Left ventricle myocardium inferior (tissue), 1 donor: ENCODE data around the gene SEZ6L. TPM values are rescaled to one million over a fixed set of nuclear protein-coding genes. Genes with fewer than 3 reads are reported as not detected.

ENCODE experiments used
- DNase-seq: peaks from one replicate; pipeline ENCODE4 v3.0.0-alpha.2; 2020
- H3K27ac ChIP-seq: fragments of 200-600 bp; replicated peaks from 2 replicates; pipeline ENCODE4 v1.8.0; 2021
- H3K27me3 ChIP-seq: fragments of 200-600 bp; 2 replicates; pipeline ENCODE4 v1.8.0; 2021; ENCODE audit warnings: low read depth
- H3K36me3 ChIP-seq: fragments of 200-600 bp; 2 replicates; pipeline ENCODE4 v1.8.0; 2021
- H3K4me1 ChIP-seq: fragments of 200-600 bp; 2 replicates; pipeline ENCODE4 v1.8.0; 2021
- H3K4me3 ChIP-seq: fragments of 200-600 bp; 2 replicates; pipeline ENCODE4 v1.8.0; 2021; ENCODE audit warnings: mild to moderate bottlenecking, moderate library complexity
- H3K9me3 ChIP-seq: fragments of 200-600 bp; replicated peaks from 2 replicates; pipeline ENCODE4 v1.8.0; 2021
- intact Hi-C: fragments of 100-400 bp; cut with micrococcal nuclease; formaldehyde crosslinking; loops from one replicate; pipeline ENCODE4 v1.11.0; 2022
- total RNA-seq: library from RNA; stranded (reverse); fragmentation: NEBNext Ultra II Directional; extraction: Animal tissue kit (Norgen Biotek cat#: 25700); gene quantifications from one replicate; pipeline ENCODE4 v1.2.1, GENCODE V29; 2021
- TF ChIP-seq, protein P1 (sequence below): fragments of 200-600 bp; IDR thresholded peaks from 2 replicates; pipeline ENCODE4 v1.8.0; 2021; ENCODE audit warnings: antibody characterized with exemption, mild to moderate bottlenecking, borderline replicate concordance
- donor health status: DM: no; HTN: yes; CAD: no; lungs with severe emphysema.

Gene SEZ6L
- total RNA-seq, 1 donor from 2014 or later, result 0.16 TPM

DNA sequence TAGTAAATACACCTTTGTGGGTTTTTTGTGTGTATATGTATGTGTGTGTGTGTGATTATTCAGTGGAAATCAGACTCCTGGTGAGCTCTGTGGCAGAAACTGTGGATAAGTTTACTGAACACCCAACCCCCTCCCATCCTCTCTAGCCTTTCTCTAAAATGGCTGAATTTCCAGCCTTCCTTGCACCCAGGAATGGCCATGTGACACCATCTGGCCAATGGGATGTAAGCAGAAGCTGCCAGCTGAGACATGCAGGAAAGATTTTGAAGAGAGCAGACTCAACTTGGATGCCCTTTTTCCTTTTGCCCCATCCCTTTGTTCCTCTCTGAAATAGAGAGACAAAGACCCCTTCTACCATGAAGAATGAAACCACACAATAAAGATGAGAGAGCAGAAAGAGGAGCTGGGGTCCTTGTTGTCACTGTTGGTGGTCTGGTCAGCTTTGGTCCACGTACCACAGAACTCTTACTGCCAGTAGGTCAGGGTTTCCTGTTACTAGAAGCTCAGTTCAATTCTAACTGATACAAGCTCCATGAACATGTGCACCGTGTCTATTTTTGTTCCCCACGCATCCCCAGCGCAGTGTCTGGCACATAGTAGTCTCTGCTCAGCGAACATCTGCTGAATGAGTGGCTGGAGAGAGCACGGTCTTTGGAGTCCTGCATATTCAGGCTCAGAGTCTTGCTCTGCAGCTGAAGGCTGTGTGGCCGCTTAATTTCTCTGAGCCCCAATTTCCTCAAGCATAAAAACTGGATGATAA, 57.5 kb downstream of the SEZ6L start:
- Histone ChIP-seq H3K4me1 (no peaks in the 10 kb centered on the region), H3K36me3 (no peaks in the 10 kb centered on the region), H3K4me3 (no peak overlapping the region), H3K9me3 (peaks cover 4% of the 10 kb centered on the region), H3K27me3 (peaks cover 78% of the 10 kb centered on the region), H3K27ac (no peak overlapping the region)
- no peak for DNase-seq
- TF ChIP-seq, protein P1, sequence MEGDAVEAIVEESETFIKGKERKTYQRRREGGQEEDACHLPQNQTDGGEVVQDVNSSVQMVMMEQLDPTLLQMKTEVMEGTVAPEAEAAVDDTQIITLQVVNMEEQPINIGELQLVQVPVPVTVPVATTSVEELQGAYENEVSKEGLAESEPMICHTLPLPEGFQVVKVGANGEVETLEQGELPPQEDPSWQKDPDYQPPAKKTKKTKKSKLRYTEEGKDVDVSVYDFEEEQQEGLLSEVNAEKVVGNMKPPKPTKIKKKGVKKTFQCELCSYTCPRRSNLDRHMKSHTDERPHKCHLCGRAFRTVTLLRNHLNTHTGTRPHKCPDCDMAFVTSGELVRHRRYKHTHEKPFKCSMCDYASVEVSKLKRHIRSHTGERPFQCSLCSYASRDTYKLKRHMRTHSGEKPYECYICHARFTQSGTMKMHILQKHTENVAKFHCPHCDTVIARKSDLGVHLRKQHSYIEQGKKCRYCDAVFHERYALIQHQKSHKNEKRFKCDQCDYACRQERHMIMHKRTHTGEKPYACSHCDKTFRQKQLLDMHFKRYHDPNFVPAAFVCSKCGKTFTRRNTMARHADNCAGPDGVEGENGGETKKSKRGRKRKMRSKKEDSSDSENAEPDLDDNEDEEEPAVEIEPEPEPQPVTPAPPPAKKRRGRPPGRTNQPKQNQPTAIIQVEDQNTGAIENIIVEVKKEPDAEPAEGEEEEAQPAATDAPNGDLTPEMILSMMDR, result no peak
- intact Hi-C loops, result no loop called here

DNA sequence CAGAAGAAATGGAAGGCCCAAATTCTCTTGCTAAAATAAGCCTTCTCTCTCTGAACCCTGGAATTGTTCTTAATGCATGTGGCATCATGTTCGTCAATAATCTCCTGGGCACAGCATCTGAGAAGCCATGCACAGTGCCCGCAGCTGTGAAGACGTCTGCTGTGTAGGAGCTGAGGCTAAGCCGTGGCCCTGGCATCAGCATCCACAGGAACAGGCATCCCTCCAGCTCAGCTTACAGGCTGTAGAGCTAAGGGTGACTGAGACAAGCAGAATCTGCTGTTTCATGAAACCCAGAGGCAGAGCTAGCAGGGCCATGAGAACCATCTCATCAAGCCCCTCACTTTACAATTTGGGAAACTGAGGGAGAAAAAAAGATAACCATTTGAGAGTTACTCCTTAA, 60.6 kb downstream of the SEZ6L start:
- Histone ChIP-seq H3K36me3 (no peaks in the 10 kb centered on the region), H3K4me1 (no peaks in the 10 kb centered on the region), H3K27me3 (peaks cover 95% of the 10 kb centered on the region), H3K4me3 (no peak overlapping the region), H3K9me3 (peaks cover under 1% of the 10 kb centered on the region), H3K27ac (no peak overlapping the region)
- intact Hi-C loops, result no loop called here
- DNase-seq, result no peak
- TF ChIP-seq, protein P1, result no peak

DNA sequence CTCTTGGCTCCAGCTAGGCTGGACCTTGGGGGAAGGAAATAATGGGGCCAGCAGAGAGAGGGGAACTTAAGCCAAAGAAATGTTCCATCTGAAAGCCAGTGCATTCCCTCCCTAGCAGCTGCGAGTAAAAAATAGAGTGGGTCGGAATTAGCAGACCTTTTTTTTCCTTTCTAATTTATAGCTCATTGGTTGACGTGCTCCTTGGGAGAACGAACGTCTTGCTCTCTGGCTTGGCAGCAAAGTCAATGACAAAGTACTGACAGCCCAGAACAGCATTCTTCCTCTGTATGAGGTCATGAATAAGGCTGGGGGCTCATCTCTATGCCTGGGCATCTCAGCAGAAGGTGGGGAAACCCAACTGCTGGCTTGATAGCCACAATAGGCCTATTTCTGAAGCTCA, 65.0 kb downstream of the SEZ6L start:
- Histone ChIP-seq H3K27me3 (peaks cover 95% of the 10 kb centered on the region), H3K4me1 (no peaks in the 10 kb centered on the region), H3K4me3 (no peak overlapping the region), H3K9me3 (no peaks in the 10 kb centered on the region), H3K27ac (no peak overlapping the region), H3K36me3 (no peaks in the 10 kb centered on the region)
- intact Hi-C loops, result no loop called here
- no peak for DNase-seq
- TF ChIP-seq, protein P1, result no peak

DNA sequence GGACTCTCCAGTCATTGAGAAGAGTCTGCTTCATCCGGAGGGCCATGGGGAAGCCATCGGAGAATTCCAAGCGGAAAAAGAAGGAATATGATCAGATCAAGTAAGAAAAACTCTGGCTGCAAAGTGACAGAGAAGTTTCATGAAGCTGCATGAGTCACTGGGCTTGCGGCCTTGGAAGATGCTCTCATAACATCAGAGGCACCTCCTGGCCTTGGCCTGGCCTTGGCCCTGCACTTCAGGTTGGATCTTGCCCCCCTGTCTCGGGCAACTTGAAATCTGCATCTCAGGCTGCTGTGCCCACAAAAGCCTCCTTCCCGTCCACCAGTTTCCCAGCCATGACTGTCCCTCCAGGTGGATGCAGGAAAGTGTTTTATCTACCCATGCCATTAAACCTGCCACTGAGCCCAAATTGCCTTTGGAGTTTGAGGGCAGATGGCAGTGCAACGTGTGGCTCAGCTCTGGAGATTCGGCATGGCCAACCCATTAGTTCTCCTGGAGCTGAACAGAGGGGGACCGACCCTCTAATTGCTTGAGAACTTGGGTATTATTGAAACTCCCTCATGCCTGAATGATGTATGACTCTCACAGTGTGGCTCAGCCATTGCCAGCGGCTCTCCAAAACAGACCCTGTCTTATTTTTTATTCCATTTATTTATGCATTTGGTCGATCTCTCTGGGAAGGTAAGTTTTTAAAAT, 66.7 kb downstream of the SEZ6L start:
- DNase-seq, result no peak
- no peak overlapping the region for H3K27ac ChIP-seq
- intact Hi-C loops, result no loop called here
- no peak overlapping the region for H3K4me3 ChIP-seq
- no peaks in the 10 kb centered on the region for H3K36me3 ChIP-seq
- TF ChIP-seq, protein P1, result no peak
- H3K4me1 ChIP-seq, result no peaks in the 10 kb centered on the region
- H3K9me3 ChIP-seq, result no peaks in the 10 kb centered on the region
- H3K27me3 ChIP-seq, result peaks cover 92% of the 10 kb centered on the region

DNA sequence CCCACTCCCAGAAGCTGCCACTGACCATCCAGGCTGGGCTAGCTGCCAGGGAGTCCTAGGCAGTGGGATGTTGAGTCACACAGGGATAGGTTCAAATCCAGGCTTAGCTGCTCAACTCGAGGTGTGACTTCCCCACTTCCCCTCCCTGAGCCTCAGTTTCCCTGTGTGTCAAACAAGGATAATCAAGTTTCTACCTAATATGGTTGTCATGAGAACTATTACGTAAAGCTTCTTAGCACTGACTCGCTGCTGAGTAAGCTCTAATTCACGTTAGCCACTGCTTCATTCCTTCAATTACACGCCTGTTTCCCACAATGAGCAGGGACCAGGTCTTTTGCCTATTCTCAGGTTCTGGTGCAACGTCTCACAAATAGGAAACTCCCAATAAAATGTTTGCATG, 67.7 kb downstream of the SEZ6L start:
- no peak overlapping the region for H3K4me3 ChIP-seq
- no peaks in the 10 kb centered on the region for H3K36me3 ChIP-seq
- intact Hi-C loops, result no loop called here
- TF ChIP-seq, protein P1, result no peak
- H3K9me3 ChIP-seq, result no peaks in the 10 kb centered on the region
- DNase-seq, result no peak
- H3K4me1 ChIP-seq, result no peaks in the 10 kb centered on the region
- H3K27ac ChIP-seq, result no peak overlapping the region
- H3K27me3 ChIP-seq, result peaks cover 92% of the 10 kb centered on the region
